Measurements from ENCODE around the gene EXOC6B. TPM values are rescaled to one million over a fixed set of nuclear protein-coding genes. Genes with fewer than 3 reads are reported as not detected.

EXOC6B gene
- total and polyA plus RNA-seq, 3 donors from 2014 or later, result 27.7 to 45.2 (median 31.7) TPM

DNA sequence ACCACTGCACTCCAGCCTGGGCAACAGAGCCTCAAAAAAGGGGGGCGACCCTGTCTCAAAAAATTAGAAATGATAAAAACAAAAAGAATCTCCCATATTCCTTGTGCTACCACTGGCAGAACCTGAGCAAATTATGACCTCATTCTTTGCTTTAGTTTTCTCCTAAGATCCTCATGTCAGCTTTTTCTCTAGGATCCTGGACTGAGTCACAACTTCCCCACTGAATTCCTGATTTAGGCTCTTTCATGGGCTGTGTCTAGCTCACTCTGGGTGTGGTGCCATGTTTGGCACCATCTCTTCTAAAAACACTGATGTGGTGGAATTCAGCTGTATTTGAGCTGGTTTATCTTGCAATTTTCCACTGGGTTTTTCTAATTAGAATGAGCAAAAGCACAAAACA, 37.1 kb downstream of the EXOC6B start:
- intact Hi-C loops (cut with DNase I; ENCODE audit: low total_unique reads), result no loop called here
- no peaks in the 10 kb centered on the region for H3K4me1 ChIP-seq
- WGBS, 2 donors, result 93 to 100% methylated on average over 1 of the region's 1 CpG
- no peak overlapping the region for H3K4me3 ChIP-seq
- no peaks in the 10 kb centered on the region for H3K36me3 ChIP-seq (ENCODE audit: low read depth, missing control alignments)
- H3K27ac ChIP-seq, result no peak overlapping the region
- TF ChIP-seq, protein P1, sequence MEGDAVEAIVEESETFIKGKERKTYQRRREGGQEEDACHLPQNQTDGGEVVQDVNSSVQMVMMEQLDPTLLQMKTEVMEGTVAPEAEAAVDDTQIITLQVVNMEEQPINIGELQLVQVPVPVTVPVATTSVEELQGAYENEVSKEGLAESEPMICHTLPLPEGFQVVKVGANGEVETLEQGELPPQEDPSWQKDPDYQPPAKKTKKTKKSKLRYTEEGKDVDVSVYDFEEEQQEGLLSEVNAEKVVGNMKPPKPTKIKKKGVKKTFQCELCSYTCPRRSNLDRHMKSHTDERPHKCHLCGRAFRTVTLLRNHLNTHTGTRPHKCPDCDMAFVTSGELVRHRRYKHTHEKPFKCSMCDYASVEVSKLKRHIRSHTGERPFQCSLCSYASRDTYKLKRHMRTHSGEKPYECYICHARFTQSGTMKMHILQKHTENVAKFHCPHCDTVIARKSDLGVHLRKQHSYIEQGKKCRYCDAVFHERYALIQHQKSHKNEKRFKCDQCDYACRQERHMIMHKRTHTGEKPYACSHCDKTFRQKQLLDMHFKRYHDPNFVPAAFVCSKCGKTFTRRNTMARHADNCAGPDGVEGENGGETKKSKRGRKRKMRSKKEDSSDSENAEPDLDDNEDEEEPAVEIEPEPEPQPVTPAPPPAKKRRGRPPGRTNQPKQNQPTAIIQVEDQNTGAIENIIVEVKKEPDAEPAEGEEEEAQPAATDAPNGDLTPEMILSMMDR (IDR thresholded peaks at IDR 0.05), result no peak
- TF ChIP-seq POLR2A (IDR thresholded peaks at IDR 0.05), result no peak
- no peak for DNase-seq
- no peaks in the 10 kb centered on the region for H3K9me3 ChIP-seq
- H3K27me3 ChIP-seq, result no peaks in the 10 kb centered on the region

DNA sequence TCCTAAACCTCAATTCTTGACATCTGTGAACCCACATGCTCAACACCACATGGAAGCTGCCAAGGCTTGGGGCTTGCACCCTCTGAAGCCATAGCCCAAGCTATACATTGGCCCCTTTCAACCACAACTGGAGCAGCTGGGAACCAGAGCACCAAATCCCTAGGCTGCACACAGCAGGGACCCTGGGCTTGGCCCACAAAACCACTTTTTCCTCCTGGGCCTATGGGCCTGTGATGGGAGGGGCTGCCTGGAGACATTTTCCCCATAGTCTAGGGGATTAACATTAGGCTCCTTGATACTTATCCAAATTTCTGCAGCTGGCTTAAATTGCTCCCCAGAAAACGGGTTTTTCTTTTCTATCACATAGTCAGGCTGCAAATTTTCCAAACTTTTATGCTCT, 40.3 kb downstream of the EXOC6B start:
- DNase-seq, result no peak
- Histone ChIP-seq H3K27ac (no peak overlapping the region), H3K9me3 (no peaks in the 10 kb centered on the region), H3K27me3 (no peaks in the 10 kb centered on the region), H3K4me1 (no peaks in the 10 kb centered on the region), H3K4me3 (no peak overlapping the region), H3K36me3 (ENCODE audit: low read depth, missing control alignments) (no peaks in the 10 kb centered on the region)
- intact Hi-C loops (cut with DNase I; ENCODE audit: low total_unique reads), result no loop called here
- WGBS, 2 donors, result 85 to 100% methylated on average over 1 of the region's 1 CpG
- TF ChIP-seq, protein P1 (IDR thresholded peaks at IDR 0.05), result no peak

DNA sequence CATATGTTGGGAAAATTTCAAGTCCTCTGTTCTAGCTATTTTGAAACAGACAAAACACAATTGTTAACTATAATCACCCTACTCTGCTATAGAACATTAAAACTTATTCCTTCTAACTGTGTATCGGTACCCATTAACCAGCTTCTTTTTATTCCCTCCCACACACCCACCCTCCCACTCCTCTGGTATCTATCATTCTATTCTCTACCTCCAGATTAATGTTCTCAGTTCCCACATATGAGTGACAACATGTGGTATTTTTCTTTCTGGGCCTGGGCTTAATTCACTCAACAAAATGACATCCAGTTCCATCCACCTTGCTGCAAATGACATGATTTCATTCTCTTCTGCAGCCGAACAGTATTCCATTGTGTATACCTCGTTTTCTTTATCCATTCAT, 43.3 kb downstream of the EXOC6B start:
- Histone ChIP-seq H3K4me3 (no peak overlapping the region), H3K27me3 (no peaks in the 10 kb centered on the region), H3K36me3 (ENCODE audit: low read depth, missing control alignments) (no peaks in the 10 kb centered on the region), H3K27ac (no peak overlapping the region), H3K4me1 (no peaks in the 10 kb centered on the region), H3K9me3 (no peaks in the 10 kb centered on the region)
- no peak for DNase-seq
- TF ChIP-seq, protein P1 (IDR thresholded peaks at IDR 0.05), result no peak
- TF ChIP-seq POLR2A (IDR thresholded peaks at IDR 0.05), result no peak
- 70 to 80% methylated on average over 3 of the region's 3 CpGs for WGBS, 2 donors
- intact Hi-C loops (cut with DNase I; ENCODE audit: low total_unique reads), result no loop called here

DNA sequence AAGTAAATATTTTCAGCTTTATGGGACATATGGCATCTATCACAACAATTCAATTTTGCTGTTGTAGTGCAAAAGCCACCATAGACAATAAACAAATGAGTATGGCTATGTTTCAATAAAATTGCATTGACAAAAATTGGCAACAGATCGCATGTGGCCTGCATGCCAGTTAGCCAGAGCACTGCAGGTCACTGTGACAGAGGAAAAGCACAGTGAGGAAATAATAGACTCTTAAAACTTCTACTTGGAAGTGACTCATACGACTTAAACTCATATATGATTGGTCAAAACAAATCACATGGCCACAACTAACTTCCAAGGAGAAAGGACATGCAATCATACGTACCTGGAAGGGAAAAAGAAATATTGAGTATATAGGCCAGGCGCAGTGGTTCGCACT, 44.4 kb downstream of the EXOC6B start:
- H3K36me3 ChIP-seq (ENCODE audit: low read depth, missing control alignments), result no peaks in the 10 kb centered on the region
- DNase-seq, result no peak
- TF ChIP-seq POLR2A (IDR thresholded peaks at IDR 0.05), result no peak
- TF ChIP-seq, protein P1 (IDR thresholded peaks at IDR 0.05), result no peak
- intact Hi-C loops (cut with DNase I; ENCODE audit: low total_unique reads), result no loop called here
- no peak overlapping the region for H3K27ac ChIP-seq
- no peaks in the 10 kb centered on the region for H3K4me1 ChIP-seq
- WGBS, 2 donors, result 88 to 96% methylated on average over 5 of the region's 5 CpGs
- H3K9me3 ChIP-seq, result no peaks in the 10 kb centered on the region
- no peak overlapping the region for H3K4me3 ChIP-seq
- no peaks in the 10 kb centered on the region for H3K27me3 ChIP-seq

DNA sequence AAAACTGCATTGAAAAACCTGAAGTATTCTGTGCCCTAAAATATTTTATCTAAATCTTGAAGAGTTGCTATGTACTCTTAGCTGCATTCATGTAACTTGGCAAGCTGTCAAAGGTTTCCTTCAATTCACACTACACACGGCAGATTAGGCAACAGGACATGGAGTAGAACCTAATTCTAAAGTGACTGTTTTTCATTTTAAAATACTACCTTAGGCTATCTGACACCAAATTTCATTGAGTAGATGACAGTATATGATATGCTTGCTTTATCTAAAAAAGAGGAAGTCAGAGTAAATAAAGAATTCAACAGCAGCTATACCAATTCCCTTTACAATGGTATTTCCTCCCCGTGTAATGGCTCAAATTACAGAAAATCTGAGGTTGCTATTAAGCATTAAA, 45.4 kb downstream of the EXOC6B start:
- Histone ChIP-seq H3K36me3 (ENCODE audit: low read depth, missing control alignments) (no peaks in the 10 kb centered on the region), H3K27ac (no peak overlapping the region), H3K4me3 (no peak overlapping the region), H3K9me3 (no peaks in the 10 kb centered on the region), H3K4me1 (no peaks in the 10 kb centered on the region), H3K27me3 (no peaks in the 10 kb centered on the region)
- intact Hi-C loops (cut with DNase I; ENCODE audit: low total_unique reads), result no loop called here
- DNase-seq, result no peak
- 51 to 58% methylated on average over 2 of the region's 2 CpGs for WGBS, 2 donors
- no peak for TF ChIP-seq POLR2A (IDR thresholded peaks at IDR 0.05)
- TF ChIP-seq, protein P1 (IDR thresholded peaks at IDR 0.05), result no peak
